A549 treated with RU486 at 1 μM for 4 hours (cell line): ENCODE measurements around the gene GDF3. TPM values are rescaled to one million over a fixed set of nuclear protein-coding genes. Genes with fewer than 3 reads are reported as not detected.

Experiments
- total RNA-seq: library from RNA; stranded (reverse); fragments of 200-300 nt; extraction: Qiagen RNA extraction; gene quantifications from 5 replicates; pipeline ENCODE4 v1.2.3, GENCODE V29; 2022; ENCODE audit warnings: low read depth

GDF3 gene
- total RNA-seq: not detected in 5 replicates

DNA sequence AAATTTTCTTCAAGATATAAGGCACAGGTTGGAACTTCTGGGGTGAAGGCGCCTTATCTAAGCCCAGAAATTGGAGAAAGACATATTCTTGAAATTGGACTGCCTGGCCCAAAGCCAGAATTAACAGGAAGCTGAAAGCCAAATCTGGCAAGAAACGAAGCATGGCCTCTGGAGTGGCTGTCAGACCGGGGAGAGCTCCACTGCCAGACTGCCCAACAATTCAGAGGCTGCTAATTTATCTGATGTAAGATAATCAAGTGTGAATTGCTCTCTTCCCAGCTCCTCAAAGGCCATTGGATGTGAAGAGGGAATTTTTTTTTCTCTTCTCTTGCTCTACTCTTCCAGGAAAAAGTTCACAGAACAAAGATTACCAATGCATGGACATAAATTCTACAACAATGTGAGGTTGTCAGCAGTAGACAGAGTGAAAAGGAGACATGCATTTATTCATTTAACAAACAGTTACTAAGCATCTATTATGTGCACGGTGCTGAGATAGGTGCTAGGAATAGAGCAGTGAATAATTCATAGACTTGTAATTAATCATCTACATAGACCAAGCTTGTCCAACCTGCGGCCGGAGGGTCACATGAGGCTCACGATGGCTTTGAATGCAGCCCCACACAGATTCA, at the start of gene GDF3:
Gene GDF3 (minus strand): TSS at position 210 of the 632 bp plus-strand sequence. CDS start 47 bp downstream, at position 163.

DNA sequence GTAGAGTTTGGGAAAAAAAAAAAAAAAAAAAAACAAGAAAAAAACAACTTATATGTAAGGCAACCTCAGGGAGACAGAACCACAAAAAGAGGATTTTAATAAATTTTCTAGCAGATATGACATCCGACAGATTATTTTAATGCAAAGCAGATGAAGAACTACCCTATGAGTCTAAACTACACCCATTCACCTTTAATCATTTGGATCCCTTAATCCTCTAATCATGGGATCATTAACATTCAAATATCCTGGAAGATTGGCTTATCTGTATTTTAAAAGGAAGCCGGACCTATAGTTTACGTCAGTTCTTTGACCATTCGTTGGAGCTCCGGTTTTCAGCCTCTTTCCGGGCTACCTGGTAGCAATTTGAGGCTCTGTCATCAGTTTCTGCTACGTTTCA, 15.6 kb upstream of the GDF3 start, which contains the start of gene DPPA3:
Gene DPPA3 (plus strand): TSS at position 301 of the 400 bp plus-strand sequence. CDS start 138 bp downstream, outside the sequence.

Other genes starting within 250 kb of the GDF3 start
- gene CD163, start 192.0 kb downstream of the GDF3 start, total RNA-seq: not detected in 5 replicates
- gene APOBEC1, start 29.9 kb downstream of the GDF3 start, total RNA-seq: not detected in 5 replicates
- gene DPPA3, start 15.7 kb upstream of the GDF3 start, total RNA-seq: not detected in 5 replicates
- not detected in 5 replicates for gene CLEC4C, start 51.6 kb upstream of the GDF3 start, total RNA-seq
- gene NANOGNB, start 69.4 kb upstream of the GDF3 start, total RNA-seq: not detected in 5 replicates
- gene NANOG, start 93.6 kb upstream of the GDF3 start, total RNA-seq: not detected in 5 replicates
- gene SLC2A14, start 177.1 kb upstream of the GDF3 start, total RNA-seq: 0.07 TPM in 1 of 5 replicates, not detected in the others
- 2.0 to 4.3 TPM (median 3.4 TPM) in 5 replicates for gene SLC2A3, start 240.4 kb upstream of the GDF3 start, total RNA-seq